Measurements from ENCODE around the gene TMPRSS9. TPM values are rescaled to one million over a fixed set of nuclear protein-coding genes. Genes with fewer than 3 reads are reported as not detected.

TMPRSS9 gene
- total RNA-seq, 1 donor from 2014 or later, result not detected

GRCh38 chr19:2321565-2322283, 38.3 kb upstream of the TMPRSS9 start:
- no peaks in the 10 kb centered on the region for H3K9me3 ChIP-seq (replicated peaks)
- H3K4me3 ChIP-seq, result no peak overlapping the region
- peaks cover 23% of the 10 kb centered on the region for H3K36me3 ChIP-seq
- no peak overlapping the region for H3K27ac ChIP-seq (replicated peaks)
- no peak for TF ChIP-seq CTCF (IDR thresholded peaks at IDR 0.05; ENCODE audit: borderline replicate concordance)
- intact Hi-C loops (cut with micrococcal nuclease), result no loop called here
- H3K4me1 ChIP-seq, result peaks cover 15% of the 10 kb centered on the region
- DNase-seq, result no peak
- H3K27me3 ChIP-seq (ENCODE audit: low read depth), result no peaks in the 10 kb centered on the region

GRCh38 chr19:2323707-2324106, 36.4 kb upstream of the TMPRSS9 start:
- Histone ChIP-seq H3K27ac (replicated peaks) (no peak overlapping the region), H3K9me3 (replicated peaks) (no peaks in the 10 kb centered on the region), H3K4me1 (peaks cover 26% of the 10 kb centered on the region), H3K27me3 (ENCODE audit: low read depth) (no peaks in the 10 kb centered on the region), H3K4me3 (no peak overlapping the region), H3K36me3 (peaks cover 23% of the 10 kb centered on the region)
- TF ChIP-seq CTCF (IDR thresholded peaks at IDR 0.05; ENCODE audit: borderline replicate concordance), result no peak
- no peak for DNase-seq
- intact Hi-C loops (cut with micrococcal nuclease), result no loop called here

GRCh38 chr19:2324220-2324948, 35.7 kb upstream of the TMPRSS9 start:
- no peak for TF ChIP-seq CTCF (IDR thresholded peaks at IDR 0.05; ENCODE audit: borderline replicate concordance)
- H3K4me3 ChIP-seq, result no peak overlapping the region
- no peak for DNase-seq
- H3K27me3 ChIP-seq (ENCODE audit: low read depth), result no peaks in the 10 kb centered on the region
- intact Hi-C loops (cut with micrococcal nuclease), result no loop called here
- peaks cover 23% of the 10 kb centered on the region for H3K36me3 ChIP-seq
- no peak overlapping the region for H3K27ac ChIP-seq (replicated peaks)
- no peaks in the 10 kb centered on the region for H3K9me3 ChIP-seq (replicated peaks)
- H3K4me1 ChIP-seq, result peaks cover 29% of the 10 kb centered on the region

- TF ChIP-seq CTCF (IDR thresholded peaks at IDR 0.05; ENCODE audit: borderline replicate concordance), result no peak
- Histone ChIP-seq H3K4me1 (peaks cover 40% of the 10 kb centered on the region), H3K27me3 (ENCODE audit: low read depth) (no peaks in the 10 kb centered on the region), H3K9me3 (replicated peaks) (no peaks in the 10 kb centered on the region), H3K36me3 (peaks cover 23% of the 10 kb centered on the region), H3K27ac (replicated peaks) (no peak overlapping the region), H3K4me3 (no peak overlapping the region)
- no peak for DNase-seq
- intact Hi-C loops (cut with micrococcal nuclease), result no loop called here
Observed at GRCh38 chr19:2325281-2326046, 34.6 kb upstream of the TMPRSS9 start.

GRCh38 chr19:2326699-2327360, 33.2 kb upstream of the TMPRSS9 start:
- Histone ChIP-seq H3K36me3 (peaks cover 23% of the 10 kb centered on the region), H3K4me3 (peak overlapping the region; percentile 97), H3K27me3 (ENCODE audit: low read depth) (no peaks in the 10 kb centered on the region), H3K27ac (replicated peaks) (no peak overlapping the region), H3K9me3 (replicated peaks) (no peaks in the 10 kb centered on the region), H3K4me1 (peaks cover 54% of the 10 kb centered on the region)
- DNase-seq, result no peak
- intact Hi-C loops (cut with micrococcal nuclease), result no loop called here
- no peak for TF ChIP-seq CTCF (IDR thresholded peaks at IDR 0.05; ENCODE audit: borderline replicate concordance)
